Measurements from ENCODE around the gene GDPD5.

DNA sequence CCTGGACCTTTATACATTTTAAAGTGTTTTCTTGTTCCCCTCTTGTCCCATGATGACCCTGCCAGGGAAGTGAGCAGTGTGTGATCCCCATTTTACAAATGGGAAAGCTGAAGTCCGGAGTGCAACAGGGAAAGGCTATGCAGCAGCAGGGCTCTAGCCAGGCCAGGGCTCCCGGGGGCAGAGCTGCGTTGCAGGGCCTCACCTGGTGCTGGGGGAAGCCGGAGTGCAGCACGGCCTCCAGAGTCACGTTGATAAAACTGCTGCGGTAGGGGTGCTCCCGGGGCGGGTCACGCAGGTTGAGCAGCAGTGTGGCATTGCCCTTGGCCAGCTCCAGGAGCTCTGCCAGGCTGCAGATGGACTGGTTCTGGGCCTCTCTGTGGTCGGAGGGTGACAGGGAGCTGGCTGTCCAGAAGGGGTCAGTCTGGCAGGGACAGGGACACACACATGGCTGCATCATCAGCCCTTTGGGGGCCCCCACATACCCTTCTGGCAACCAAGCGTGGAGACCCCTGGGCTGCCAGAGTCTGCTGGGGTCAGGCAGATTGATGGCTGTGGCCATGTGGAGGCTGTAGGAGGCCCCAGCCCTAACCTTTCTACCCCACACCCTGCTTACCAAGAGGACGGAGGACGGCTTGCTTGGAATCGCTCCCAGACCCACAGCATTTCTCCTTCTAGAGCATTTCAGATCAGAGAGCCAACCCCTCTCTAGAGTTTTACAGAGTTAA is 83.4 kb downstream of the GDPD5 start:
- TF ChIP-seq, protein P1, sequence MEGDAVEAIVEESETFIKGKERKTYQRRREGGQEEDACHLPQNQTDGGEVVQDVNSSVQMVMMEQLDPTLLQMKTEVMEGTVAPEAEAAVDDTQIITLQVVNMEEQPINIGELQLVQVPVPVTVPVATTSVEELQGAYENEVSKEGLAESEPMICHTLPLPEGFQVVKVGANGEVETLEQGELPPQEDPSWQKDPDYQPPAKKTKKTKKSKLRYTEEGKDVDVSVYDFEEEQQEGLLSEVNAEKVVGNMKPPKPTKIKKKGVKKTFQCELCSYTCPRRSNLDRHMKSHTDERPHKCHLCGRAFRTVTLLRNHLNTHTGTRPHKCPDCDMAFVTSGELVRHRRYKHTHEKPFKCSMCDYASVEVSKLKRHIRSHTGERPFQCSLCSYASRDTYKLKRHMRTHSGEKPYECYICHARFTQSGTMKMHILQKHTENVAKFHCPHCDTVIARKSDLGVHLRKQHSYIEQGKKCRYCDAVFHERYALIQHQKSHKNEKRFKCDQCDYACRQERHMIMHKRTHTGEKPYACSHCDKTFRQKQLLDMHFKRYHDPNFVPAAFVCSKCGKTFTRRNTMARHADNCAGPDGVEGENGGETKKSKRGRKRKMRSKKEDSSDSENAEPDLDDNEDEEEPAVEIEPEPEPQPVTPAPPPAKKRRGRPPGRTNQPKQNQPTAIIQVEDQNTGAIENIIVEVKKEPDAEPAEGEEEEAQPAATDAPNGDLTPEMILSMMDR (IDR thresholded peaks at IDR 0.05; ENCODE audit: extremely low read depth in 1 of 2, insufficient read depth in 1 of 2, low read depth in 1 of 2, low read length in 2 of 2) = no peak
- TF ChIP-seq JUN (IDR thresholded peaks at IDR 0.05; ENCODE audit: borderline replicate concordance, insufficient read depth, insufficient read length, low read depth) = no peak
- no peak for TF ChIP-seq FOS (IDR thresholded peaks at IDR 0.05; ENCODE audit: borderline replicate concordance, insufficient read depth, low read length)
- no peak for TF ChIP-seq EZH2 (IDR thresholded peaks at IDR 0.05; ENCODE audit: borderline replicate concordance, low read depth, low read length, severe bottlenecking)
- TF ChIP-seq POLR2A (IDR thresholded peaks at IDR 0.05; ENCODE audit: low read depth, low read length) = no peak
- TF ChIP-seq POLR2AphosphoS5 (IDR thresholded peaks at IDR 0.05; ENCODE audit: insufficient read depth, low read depth, low read length) = no peak

Measured in endothelial cell of umbilical vein (primary cell).